Thyroid gland (tissue), 4 donors: ENCODE results near the gene PTPRE. TPM values are rescaled to one million over a fixed set of nuclear protein-coding genes. Genes with fewer than 3 reads are reported as not detected.

Experiments used
- DNase-seq, 2 donors: peaks; one replicate each; pipeline ENCODE4 v3.0.0-alpha.2; 2019
- H3K27ac ChIP-seq, 3 donors: fragments of 200-600 bp; sonication (generic); 1 replicate in 2 of 3; 2 replicates in 1 of 3; pipeline ENCODE4 v1.5.1; 2016 to 2019; ENCODE audit warnings: mild to moderate bottlenecking in 1 of 3, moderate library complexity in 1 of 3
- H3K27me3 ChIP-seq: fragments of 200-600 bp; sonication (generic); one replicate; pipeline ENCODE4 v1.5.1; 2019
- H3K36me3 ChIP-seq, 2 donors: fragments of 200-600 bp; sonication (generic); one replicate each; pipeline ENCODE4 v1.5.1; 2016 to 2019
- H3K4me1 ChIP-seq, 2 donors: fragments of 200-600 bp; sonication (generic); one replicate each; pipeline ENCODE4 v1.5.1; 2017 to 2019
- H3K4me3 ChIP-seq, 3 donors: fragments of 200-600 bp; sonication (generic); replicated peaks in 1 of 3; 1 replicate in 2 of 3; 2 replicates in 1 of 3; pipeline ENCODE4 v1.5.1; 2016; ENCODE audit warnings: mild to moderate bottlenecking in 1 of 3
- H3K9me3 ChIP-seq: fragments of 200-600 bp; sonication (generic); one replicate; pipeline ENCODE4 v1.5.1; 2017
- CTCF ChIP-seq, 6 experiments: fragments of 200-600 bp in 3 of 6; fragments of 450-650 bp in 3 of 6; sonication (generic) in 3 of 6; IDR thresholded peaks; one replicate each; pipeline ENCODE4 v1.5.1; 2016 to 2019; ENCODE audit warnings: antibody characterized with exemption in 6 of 6, mild to moderate bottlenecking in 2 of 6, inconsistent platforms in 1 of 6, moderate library complexity in 1 of 6
- POLR2A ChIP-seq, 2 donors: fragments of 450-650 bp; IDR thresholded peaks; one replicate each; pipeline ENCODE4 v1.6.1; 2017; ENCODE audit warnings: antibody characterized with exemption in 2 of 2, mild to moderate bottlenecking in 2 of 2, moderate library complexity in 1 of 2
- WGBS, 2 donors: methylation state at CpG; one replicate each; pipeline ENCODE4 v1.1.5; 2017; 5-methylcytosine and 5-hydroxymethylcytosine counted together
- intact Hi-C: fragments of 100-400 bp; cut with DNase I; formaldehyde crosslinking; loops from one replicate; pipeline ENCODE4 v1.15.1; 2023
- total RNA-seq, 4 donors: library from RNA; depleted of rRNA; stranded (reverse); fragments of >200 nt; gene quantifications; one replicate each; pipeline ENCODE4 v1.2.3, GENCODE V29; 2016

Gene PTPRE
- total RNA-seq, 4 donors from 2014 or later: 16.8 to 25.0 (median 19.4) TPM

GRCh38 chr10:127890832-127891334 is 16.0 kb upstream of the PTPRE start:
- no peak for TF ChIP-seq POLR2A (IDR thresholded peaks at IDR 0.05)
- TF ChIP-seq CTCF (IDR thresholded peaks at IDR 0.05): no peak
- no peak overlapping the region for H3K4me3 ChIP-seq
- no peak overlapping the region for H3K27ac ChIP-seq
- WGBS, 2 donors: 66 to 84% methylated on average over 3 of the region's 3 CpGs
- no peaks in the 10 kb centered on the region for H3K36me3 ChIP-seq
- no peaks in the 10 kb centered on the region for H3K27me3 ChIP-seq
- H3K9me3 ChIP-seq: no peaks in the 10 kb centered on the region
- no peaks in the 10 kb centered on the region for H3K4me1 ChIP-seq
- intact Hi-C loops: no loop called here
- no peak for DNase-seq

GRCh38 chr10:127892743-127893142 is 14.2 kb upstream of the PTPRE start, which contains the start of gene CLRN3:
Gene CLRN3, minus strand, starts transcription at chr10:127892941. Its CDS starts 157 bp downstream, at chr10:127892784.
- intact Hi-C loops: no loop called here
- Histone ChIP-seq H3K4me3 (no peak within 1 kb of the TSS), H3K27ac (no peak within 1 kb of the TSS), H3K9me3 (no peaks in the 10 kb centered on the region), H3K27me3 (no peaks in the 10 kb centered on the region), H3K4me1 (no peaks in the 10 kb centered on the region), H3K36me3 (no peaks in the 10 kb centered on the region)
- DNase-seq: no peak
- no peak for TF ChIP-seq POLR2A (IDR thresholded peaks at IDR 0.05)

- H3K36me3 ChIP-seq: no peaks in the 10 kb centered on the region
- TF ChIP-seq POLR2A (IDR thresholded peaks at IDR 0.05) (no peak), CTCF (IDR thresholded peaks at IDR 0.05) (no peak)
- DNase-seq: no peak
- WGBS, 2 donors: 84 to 93% methylated on average over 1 of the region's 1 CpG
- no peak overlapping the region for H3K27ac ChIP-seq
- intact Hi-C loops: no loop called here
- H3K4me3 ChIP-seq: no peak overlapping the region
- no peaks in the 10 kb centered on the region for H3K4me1 ChIP-seq
- no peaks in the 10 kb centered on the region for H3K27me3 ChIP-seq
- no peaks in the 10 kb centered on the region for H3K9me3 ChIP-seq
Measured at GRCh38 chr10:127894146-127894545, 12.8 kb upstream of the PTPRE start.

- H3K9me3 ChIP-seq: no peaks in the 10 kb centered on the region
- H3K27me3 ChIP-seq: no peaks in the 10 kb centered on the region
- H3K27ac ChIP-seq: no peak overlapping the region
- DNase-seq: no peak
- intact Hi-C loops: no loop called here
- H3K4me1 ChIP-seq: no peaks in the 10 kb centered on the region
- H3K36me3 ChIP-seq: no peaks in the 10 kb centered on the region
- TF ChIP-seq CTCF (IDR thresholded peaks at IDR 0.05): no peak
- TF ChIP-seq POLR2A (IDR thresholded peaks at IDR 0.05): no peak
- no peak overlapping the region for H3K4me3 ChIP-seq
Measured at GRCh38 chr10:127896590-127896989, 10.3 kb upstream of the PTPRE start.

GRCh38 chr10:127897177-127897576 is 9.7 kb upstream of the PTPRE start:
- WGBS, 2 donors: 87 to 96% methylated on average over 2 of the region's 2 CpGs
- DNase-seq: no peak
- Histone ChIP-seq H3K27me3 (no peaks in the 10 kb centered on the region), H3K27ac (no peak overlapping the region), H3K4me3 (no peak overlapping the region), H3K9me3 (no peaks in the 10 kb centered on the region), H3K36me3 (no peaks in the 10 kb centered on the region), H3K4me1 (no peaks in the 10 kb centered on the region)
- intact Hi-C loops: no loop called here
- TF ChIP-seq CTCF (IDR thresholded peaks at IDR 0.05): no peak
- TF ChIP-seq POLR2A (IDR thresholded peaks at IDR 0.05): no peak
